ENCODE results near the gene CSRP1.

GRCh38 chr1:201487742-201488141 is 19.2 kb downstream of the CSRP1 start:
- TF ChIP-seq CEBPZ (IDR thresholded peaks at IDR 0.05; ENCODE audit: borderline replicate concordance, low read depth, low read length) = no peak
- TF ChIP-seq SMARCC2 (IDR thresholded peaks at IDR 0.05; ENCODE audit: low read depth) = no peak
- TF ChIP-seq POLR2A (conservative IDR thresholded peaks at IDR 0.05) = no peak
- TF ChIP-seq, protein P1, sequence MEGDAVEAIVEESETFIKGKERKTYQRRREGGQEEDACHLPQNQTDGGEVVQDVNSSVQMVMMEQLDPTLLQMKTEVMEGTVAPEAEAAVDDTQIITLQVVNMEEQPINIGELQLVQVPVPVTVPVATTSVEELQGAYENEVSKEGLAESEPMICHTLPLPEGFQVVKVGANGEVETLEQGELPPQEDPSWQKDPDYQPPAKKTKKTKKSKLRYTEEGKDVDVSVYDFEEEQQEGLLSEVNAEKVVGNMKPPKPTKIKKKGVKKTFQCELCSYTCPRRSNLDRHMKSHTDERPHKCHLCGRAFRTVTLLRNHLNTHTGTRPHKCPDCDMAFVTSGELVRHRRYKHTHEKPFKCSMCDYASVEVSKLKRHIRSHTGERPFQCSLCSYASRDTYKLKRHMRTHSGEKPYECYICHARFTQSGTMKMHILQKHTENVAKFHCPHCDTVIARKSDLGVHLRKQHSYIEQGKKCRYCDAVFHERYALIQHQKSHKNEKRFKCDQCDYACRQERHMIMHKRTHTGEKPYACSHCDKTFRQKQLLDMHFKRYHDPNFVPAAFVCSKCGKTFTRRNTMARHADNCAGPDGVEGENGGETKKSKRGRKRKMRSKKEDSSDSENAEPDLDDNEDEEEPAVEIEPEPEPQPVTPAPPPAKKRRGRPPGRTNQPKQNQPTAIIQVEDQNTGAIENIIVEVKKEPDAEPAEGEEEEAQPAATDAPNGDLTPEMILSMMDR (IDR thresholded peaks at IDR 0.05 in 2 of 3, conservative IDR thresholded peaks at IDR 0.05 in 1 of 3; ENCODE audit: insufficient read depth in 2 of 3, low read depth in 1 of 3, low read length in 3 of 3) = no peak
- no peak for TF ChIP-seq ZNF121 (CRISPR knock-in tag; conservative IDR thresholded peaks at IDR 0.05)
- no peak for TF ChIP-seq KLF6 (CRISPR knock-in tag; IDR thresholded peaks at IDR 0.05; ENCODE audit: borderline replicate concordance)
- TF ChIP-seq ETV5 (CRISPR knock-in tag; IDR thresholded peaks at IDR 0.05; ENCODE audit: low read depth) = no peak
- TF ChIP-seq FOXK2 (conservative IDR thresholded peaks at IDR 0.05 in 1 of 2, IDR thresholded peaks at IDR 0.05 in 1 of 2; ENCODE audit: low read depth in 2 of 2) = no peak
